Activated T-cell treated with anti-CD3 and anti-CD28 coated beads, Interleukin-2, amount 50 U/mL, for 4 hours (primary cell): ENCODE results near the gene CEACAM21. TPM values are rescaled to one million over a fixed set of nuclear protein-coding genes. Genes with fewer than 3 reads are reported as not detected.
"Not testable (repeated sequence)": the region's sequence is repeated elsewhere in the genome, so short reads cannot be mapped to it uniquely, and the experiment has no call there.

Experiments used
- ATAC-seq, 2 donors: fragments of 200-7000 bp; cut with Tn5 transposase; one replicate each; pipeline ENCODE4 v1.10.0; 2021
- DNase-seq: peaks from one replicate; pipeline ENCODE4 v3.0.0-alpha.2; 2020
- H3K27me3 Mint-ChIP-seq: one replicate; pipeline ENCODE4 v1.8.0; 2021; ENCODE audit warnings: low read depth, mixed read lengths
- H3K36me3 Mint-ChIP-seq: one replicate; pipeline ENCODE4 v1.8.0; 2022; ENCODE audit warnings: mixed read lengths; ENCODE audit not compliant: insufficient read depth
- H3K4me1 Mint-ChIP-seq: one replicate; pipeline ENCODE4 v1.8.0; 2021; ENCODE audit warnings: low read depth, mixed read lengths
- H3K4me3 Mint-ChIP-seq: one replicate; pipeline ENCODE4 v1.8.0; 2021; ENCODE audit warnings: mild to moderate bottlenecking, moderate library complexity, mixed read lengths
- H3K9me3 Mint-ChIP-seq: one replicate; pipeline ENCODE4 v1.8.0; 2021; ENCODE audit warnings: mixed read lengths
- total RNA-seq, 3 donors: library from RNA; stranded (reverse); gene quantifications; one replicate each; pipeline ENCODE4 v1.2.1, GENCODE V29; 2021

CEACAM21 gene
- total RNA-seq, 3 donors from 2014 or later = 6.1 to 12.9 (median 11.0) TPM

- Mint-ChIP-seq H3K4me3 (peak overlapping the region; percentile 77), H3K27me3 (no peaks in the 10 kb centered on the region)
- peak; percentile 40 for DNase-seq
Measured at GRCh38 chr19:41563854-41564514, 12.0 kb upstream of the CEACAM21 start.

GRCh38 chr19:41564515-41565378 is 11.2 kb upstream of the CEACAM21 start:
- H3K9me3 Mint-ChIP-seq = no peaks in the 10 kb centered on the region
- H3K36me3 Mint-ChIP-seq = peaks cover 11% of the 10 kb centered on the region
- no peaks in the 10 kb centered on the region for H3K27me3 Mint-ChIP-seq
- no peak for ATAC-seq
- peaks cover 68% of the 10 kb centered on the region for H3K4me1 Mint-ChIP-seq
- DNase-seq = no peak
- H3K4me3 Mint-ChIP-seq = peak overlapping the region; percentile 77

More at GRCh38 chr19:41563854-41564514, 12.0 kb upstream of the CEACAM21 start:
- peaks cover 72% of the 10 kb centered on the region for H3K4me1 Mint-ChIP-seq
- ATAC-seq = peak; percentile 61 to 65
- peaks cover 11% of the 10 kb centered on the region for H3K36me3 Mint-ChIP-seq
- H3K9me3 Mint-ChIP-seq = no peaks in the 10 kb centered on the region

- peak overlapping the region; percentile 11 for H3K4me3 Mint-ChIP-seq
Measured at GRCh38 chr19:41565379-41565720, 10.6 kb upstream of the CEACAM21 start.

GRCh38 chr19:41566001-41566400 is 10.0 kb upstream of the CEACAM21 start:
- H3K4me1 Mint-ChIP-seq = peaks cover 67% of the 10 kb centered on the region
- H3K4me3 Mint-ChIP-seq = no peak overlapping the region
- no peaks in the 10 kb centered on the region for H3K27me3 Mint-ChIP-seq
- no peak for DNase-seq
- H3K36me3 Mint-ChIP-seq = peaks cover 8% of the 10 kb centered on the region
- H3K9me3 Mint-ChIP-seq = no peaks in the 10 kb centered on the region
- no peak for ATAC-seq

More at GRCh38 chr19:41565379-41565720, 10.6 kb upstream of the CEACAM21 start:
- Mint-ChIP-seq H3K36me3 (peaks cover 11% of the 10 kb centered on the region), H3K27me3 (no peaks in the 10 kb centered on the region), H3K4me1 (peaks cover 68% of the 10 kb centered on the region), H3K9me3 (no peaks in the 10 kb centered on the region)
- no peak for DNase-seq
- no peak for ATAC-seq

GRCh38 chr19:41569481-41570150 is 6.3 kb upstream of the CEACAM21 start:
- no peak for ATAC-seq
- peaks cover 38% of the 10 kb centered on the region for H3K4me1 Mint-ChIP-seq
- no peak overlapping the region for H3K4me3 Mint-ChIP-seq
- DNase-seq = no peak
- no peaks in the 10 kb centered on the region for H3K9me3 Mint-ChIP-seq
- no peaks in the 10 kb centered on the region for H3K27me3 Mint-ChIP-seq
- peaks cover 8% of the 10 kb centered on the region for H3K36me3 Mint-ChIP-seq

- DNase-seq = no peak
- no peak overlapping the region for H3K4me3 Mint-ChIP-seq
- ATAC-seq = peak in 1 of 2 donors; percentile 19
- H3K9me3 Mint-ChIP-seq = no peaks in the 10 kb centered on the region
- no peaks in the 10 kb centered on the region for H3K27me3 Mint-ChIP-seq
- H3K4me1 Mint-ChIP-seq = peaks cover 36% of the 10 kb centered on the region
- peaks cover 8% of the 10 kb centered on the region for H3K36me3 Mint-ChIP-seq
Measured at GRCh38 chr19:41570179-41570578, 5.8 kb upstream of the CEACAM21 start.

GRCh38 chr19:41570639-41571112 is 5.3 kb upstream of the CEACAM21 start:
- DNase-seq (peak; percentile 83), ATAC-seq (peak; percentile 99 to 100)
- peaks cover 38% of the 10 kb centered on the region for H3K4me1 Mint-ChIP-seq
- H3K4me3 Mint-ChIP-seq = no peak overlapping the region
- no peaks in the 10 kb centered on the region for H3K27me3 Mint-ChIP-seq
- peaks cover 8% of the 10 kb centered on the region for H3K36me3 Mint-ChIP-seq
- H3K9me3 Mint-ChIP-seq = no peaks in the 10 kb centered on the region

GRCh38 chr19:41577144-41577830 is 1.3 kb downstream of the CEACAM21 start:
- Mint-ChIP-seq H3K4me3 (no peak overlapping the region), H3K36me3 (peaks cover 44% of the 10 kb centered on the region), H3K4me1 (peaks cover 24% of the 10 kb centered on the region), H3K27me3 (no peaks in the 10 kb centered on the region), H3K9me3 (peaks cover 6% of the 10 kb centered on the region)
- ATAC-seq (no peak), DNase-seq (no peak)

GRCh38 chr19:41577833-41578232 is 1.9 kb downstream of the CEACAM21 start:
- DNase-seq = no peak
- H3K4me1 Mint-ChIP-seq = peaks cover 24% of the 10 kb centered on the region
- H3K4me3 Mint-ChIP-seq = no peak overlapping the region
- no peak for ATAC-seq
- H3K27me3 Mint-ChIP-seq = no peaks in the 10 kb centered on the region
- H3K36me3 Mint-ChIP-seq = peaks cover 48% of the 10 kb centered on the region
- peaks cover 8% of the 10 kb centered on the region for H3K9me3 Mint-ChIP-seq

GRCh38 chr19:41578886-41579285 is 2.9 kb downstream of the CEACAM21 start:
- ATAC-seq (no peak), DNase-seq (no peak)
- H3K4me1 Mint-ChIP-seq = peaks cover 24% of the 10 kb centered on the region
- no peaks in the 10 kb centered on the region for H3K27me3 Mint-ChIP-seq
- H3K9me3 Mint-ChIP-seq = peaks cover 13% of the 10 kb centered on the region
- H3K36me3 Mint-ChIP-seq = peaks cover 55% of the 10 kb centered on the region
- H3K4me3 Mint-ChIP-seq = no peak overlapping the region

- Mint-ChIP-seq H3K9me3 (peaks cover 13% of the 10 kb centered on the region), H3K4me1 (peaks cover 15% of the 10 kb centered on the region), H3K36me3 (peaks cover 61% of the 10 kb centered on the region)
- H3K4me3 Mint-ChIP-seq, H3K27me3 Mint-ChIP-seq, ATAC-seq, DNase-seq: not testable (repeated sequence)
Measured at GRCh38 chr19:41581068-41581467, 5.1 kb downstream of the CEACAM21 start.

- not testable (repeated sequence) for DNase-seq, ATAC-seq
Measured at GRCh38 chr19:41582577-41583182, 6.7 kb downstream of the CEACAM21 start.

GRCh38 chr19:41584260-41584810 is 8.4 kb downstream of the CEACAM21 start:
- Mint-ChIP-seq H3K36me3 (peaks cover 57% of the 10 kb centered on the region), H3K4me3 (no peak overlapping the region), H3K27me3 (no peaks in the 10 kb centered on the region), H3K9me3 (peaks cover 13% of the 10 kb centered on the region), H3K4me1 (peaks cover 1% of the 10 kb centered on the region)
- ATAC-seq = no peak
- DNase-seq = no peak

More at GRCh38 chr19:41582577-41583182, 6.7 kb downstream of the CEACAM21 start:
- Mint-ChIP-seq H3K9me3 (peaks cover 13% of the 10 kb centered on the region), H3K36me3 (peaks cover 57% of the 10 kb centered on the region)
- H3K27me3 Mint-ChIP-seq, H3K4me1 Mint-ChIP-seq, H3K4me3 Mint-ChIP-seq: not testable (repeated sequence)
